Skeletal muscle satellite cell (primary cell): ENCODE results near the gene GCNT2.
A peak's percentile ranks its signal among the peaks of the same experiment; 100 is the strongest.
"Not testable (repeated sequence)": the region's sequence is repeated elsewhere in the genome, so short reads cannot be mapped to it uniquely, and the experiment has no call there.

Experiments
- H3K27me3 ChIP-seq: 2 replicates; pipeline ENCODE4 v1.7.0; 2013; ENCODE audit warnings: low read length; ENCODE audit not compliant: control insufficient read depth, insufficient read depth
- H3K36me3 ChIP-seq: 2 replicates; pipeline ENCODE4 v1.7.0; 2013; ENCODE audit warnings: mild to moderate bottlenecking, control low read depth, low read length; ENCODE audit not compliant: insufficient read depth
- H3K4me1 ChIP-seq: 2 replicates; pipeline ENCODE4 v1.7.0; 2013; ENCODE audit warnings: low read length; ENCODE audit not compliant: control insufficient read depth, insufficient read depth
- H3K4me2 ChIP-seq: 2 replicates; pipeline ENCODE4 v1.7.0; 2013; ENCODE audit warnings: mild to moderate bottlenecking, low read length
- H3K4me3 ChIP-seq: 2 replicates; pipeline ENCODE4 v1.7.0; 2013; ENCODE audit warnings: low read length
- H3K9ac ChIP-seq: 2 replicates; pipeline ENCODE4 v1.7.0; 2013; ENCODE audit warnings: mild to moderate bottlenecking, low read depth, low read length, moderate library complexity
- H3K9me3 ChIP-seq: replicated peaks from 2 replicates; pipeline ENCODE4 v1.7.0; 2013; ENCODE audit warnings: mild to moderate bottlenecking, control low read depth, low read length

The GCNT2 gene

GRCh38 chr6:10487668-10488327 lies 33.4 kb upstream of the GCNT2 start:
- H3K4me2 ChIP-seq: no peak overlapping the region
- H3K9ac ChIP-seq: no peak overlapping the region
- H3K9me3 ChIP-seq: no peaks in the 10 kb centered on the region
- H3K36me3 ChIP-seq: no peaks in the 10 kb centered on the region
- H3K4me1 ChIP-seq: no peaks in the 10 kb centered on the region
- H3K4me3 ChIP-seq: no peak overlapping the region
- no peaks in the 10 kb centered on the region for H3K27me3 ChIP-seq

DNA sequence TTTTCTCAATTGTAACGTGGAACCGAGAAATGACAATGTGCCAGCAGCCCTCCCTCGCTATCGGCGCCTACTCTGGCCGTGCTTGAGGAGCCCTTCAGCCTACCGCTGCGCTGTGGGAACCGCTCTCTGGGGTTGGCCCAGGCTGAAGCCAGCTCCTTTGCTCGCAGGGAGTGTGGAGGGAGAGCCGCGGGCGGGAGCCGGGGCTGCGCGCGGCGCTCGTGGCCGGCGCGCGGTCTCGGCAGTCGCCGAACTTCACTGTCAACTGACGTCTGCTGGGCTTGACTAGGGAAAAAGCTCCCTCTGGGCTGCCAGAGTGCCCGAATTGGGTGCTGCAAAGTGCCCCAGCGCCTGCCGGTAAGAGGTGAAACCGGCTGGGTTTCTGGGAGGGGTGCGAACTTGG lies 29.7 kb upstream of the GCNT2 start:
- H3K27me3 ChIP-seq: no peaks in the 10 kb centered on the region
- H3K4me3 ChIP-seq: no peak overlapping the region
- H3K36me3 ChIP-seq: no peaks in the 10 kb centered on the region
- H3K4me2 ChIP-seq: no peak overlapping the region
- no peak overlapping the region for H3K9ac ChIP-seq
- H3K4me1 ChIP-seq: no peaks in the 10 kb centered on the region
- H3K9me3 ChIP-seq: no peaks in the 10 kb centered on the region

DNA sequence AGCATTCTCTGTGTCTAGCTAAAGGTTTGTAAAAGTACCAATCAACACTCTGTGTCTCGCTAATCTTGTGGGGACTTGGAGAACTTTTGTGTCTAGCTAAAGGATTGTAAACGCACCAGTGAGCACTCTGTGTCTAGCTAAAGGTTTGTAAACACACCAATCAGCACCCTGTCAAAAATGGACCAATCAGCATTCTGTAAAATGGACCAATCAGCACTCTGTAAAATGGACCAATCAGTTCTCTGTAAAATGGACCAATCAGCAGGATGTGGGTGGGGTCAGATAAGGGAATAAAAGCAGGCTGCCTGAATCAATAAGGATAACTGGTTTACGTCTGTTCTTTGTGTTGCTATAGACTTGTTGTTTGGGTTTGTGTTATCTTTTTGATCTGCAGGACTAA lies 29.2 kb upstream of the GCNT2 start:
- H3K27me3 ChIP-seq, H3K4me1 ChIP-seq, H3K9ac ChIP-seq, H3K4me3 ChIP-seq, H3K4me2 ChIP-seq, H3K9me3 ChIP-seq, H3K36me3 ChIP-seq: not testable (repeated sequence)

DNA sequence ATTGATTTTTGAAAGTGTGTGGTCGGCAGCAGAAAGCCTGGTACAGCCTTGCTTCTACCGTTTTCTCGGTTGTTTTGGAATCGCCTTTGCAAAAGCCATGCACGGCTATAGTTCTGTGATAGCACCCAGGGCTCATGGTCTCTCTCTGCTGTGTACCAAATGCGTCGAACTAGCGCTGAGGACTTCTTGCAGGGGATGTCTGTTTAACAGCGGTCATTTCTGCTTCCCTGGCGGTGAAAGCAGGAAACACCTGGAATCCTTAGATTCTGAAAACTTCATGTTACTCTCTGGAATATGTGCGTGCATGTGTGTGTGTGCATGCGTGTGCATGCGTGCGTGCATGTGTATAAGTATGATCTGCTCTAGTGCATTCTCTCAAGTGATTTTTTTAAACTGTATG lies 26.1 kb upstream of the GCNT2 start:
- Histone ChIP-seq H3K9ac (no peak overlapping the region), H3K9me3 (no peaks in the 10 kb centered on the region), H3K4me2 (no peak overlapping the region), H3K27me3 (no peaks in the 10 kb centered on the region), H3K36me3 (no peaks in the 10 kb centered on the region), H3K4me1 (no peaks in the 10 kb centered on the region), H3K4me3 (no peak overlapping the region)

GRCh38 chr6:10505529-10505928 lies 15.6 kb upstream of the GCNT2 start:
- Histone ChIP-seq H3K4me2 (no peak overlapping the region), H3K9ac (no peak overlapping the region), H3K4me3 (no peak overlapping the region), H3K27me3 (peaks cover 14% of the 10 kb centered on the region), H3K9me3 (no peaks in the 10 kb centered on the region), H3K36me3 (no peaks in the 10 kb centered on the region), H3K4me1 (no peaks in the 10 kb centered on the region)

GRCh38 chr6:10507298-10507697 lies 13.9 kb upstream of the GCNT2 start:
- Histone ChIP-seq H3K9me3 (no peaks in the 10 kb centered on the region), H3K36me3 (no peaks in the 10 kb centered on the region), H3K4me1 (peaks cover 3% of the 10 kb centered on the region), H3K4me2 (no peak overlapping the region), H3K9ac (no peak overlapping the region), H3K4me3 (no peak overlapping the region), H3K27me3 (peaks cover 8% of the 10 kb centered on the region)

DNA sequence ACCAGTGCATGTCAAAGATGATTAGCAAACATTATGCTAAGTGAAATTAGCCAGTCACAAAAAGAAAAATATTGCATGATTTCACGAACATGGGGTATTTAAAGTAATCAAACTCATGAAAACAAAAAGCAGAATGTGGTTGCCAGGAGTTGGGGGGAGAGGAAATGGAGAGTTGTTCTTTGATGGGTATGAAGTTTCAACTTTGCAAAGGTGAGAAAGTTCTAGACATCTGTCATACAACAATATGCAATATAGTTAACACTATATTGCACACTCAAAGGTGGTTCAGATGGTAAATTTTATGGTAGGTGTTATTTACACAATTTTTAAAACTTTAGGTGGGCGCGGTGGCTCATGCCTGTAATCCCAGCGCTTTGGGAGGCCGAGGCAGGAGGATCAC lies 13.4 kb upstream of the GCNT2 start:
- Histone ChIP-seq H3K4me2 (no peak overlapping the region), H3K9ac (no peak overlapping the region), H3K36me3 (no peaks in the 10 kb centered on the region), H3K27me3 (peaks cover 5% of the 10 kb centered on the region), H3K9me3 (no peaks in the 10 kb centered on the region), H3K4me3 (no peak overlapping the region), H3K4me1 (peaks cover 3% of the 10 kb centered on the region)

DNA sequence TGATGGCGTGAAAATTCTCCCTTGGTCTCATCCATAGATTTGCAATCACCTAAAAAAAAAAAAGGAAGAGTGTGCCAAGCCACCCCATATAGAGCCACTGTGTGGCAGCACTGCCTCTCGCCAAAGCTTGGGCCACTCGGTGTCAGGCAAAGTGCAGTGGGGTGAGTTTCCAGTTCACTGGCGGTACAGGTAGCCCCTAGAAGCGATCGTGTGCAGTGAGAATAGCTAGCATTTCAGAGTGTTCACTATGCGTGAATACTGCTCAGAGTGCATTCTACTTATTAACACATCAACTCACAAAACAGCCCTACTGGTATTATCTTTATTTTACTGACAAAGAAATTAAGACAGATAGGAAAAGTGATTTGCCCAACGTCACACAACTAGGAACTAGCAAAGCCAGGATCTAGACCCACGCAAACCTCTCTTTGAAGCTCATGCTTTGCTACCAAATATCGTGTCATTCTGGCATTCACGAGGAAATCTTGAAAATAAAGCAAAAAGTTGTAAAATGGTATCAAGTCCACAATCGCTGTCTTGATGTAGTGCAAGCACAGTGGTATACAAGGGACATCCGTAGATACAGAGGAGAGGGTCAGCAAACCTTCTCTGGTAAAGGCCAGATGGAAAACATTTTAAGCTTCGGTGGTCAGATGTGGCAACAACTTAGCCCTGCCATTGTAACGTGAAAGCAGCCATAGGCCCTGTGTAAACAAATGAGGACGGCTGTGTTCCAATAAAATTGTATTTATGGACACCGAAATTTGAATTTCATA lies 10.4 kb upstream of the GCNT2 start:
- Histone ChIP-seq H3K9me3 (no peaks in the 10 kb centered on the region), H3K27me3 (no peaks in the 10 kb centered on the region), H3K9ac (no peak overlapping the region), H3K36me3 (no peaks in the 10 kb centered on the region), H3K4me1 (peaks cover 3% of the 10 kb centered on the region), H3K4me3 (no peak overlapping the region), H3K4me2 (peak overlapping the region; percentile 50)

DNA sequence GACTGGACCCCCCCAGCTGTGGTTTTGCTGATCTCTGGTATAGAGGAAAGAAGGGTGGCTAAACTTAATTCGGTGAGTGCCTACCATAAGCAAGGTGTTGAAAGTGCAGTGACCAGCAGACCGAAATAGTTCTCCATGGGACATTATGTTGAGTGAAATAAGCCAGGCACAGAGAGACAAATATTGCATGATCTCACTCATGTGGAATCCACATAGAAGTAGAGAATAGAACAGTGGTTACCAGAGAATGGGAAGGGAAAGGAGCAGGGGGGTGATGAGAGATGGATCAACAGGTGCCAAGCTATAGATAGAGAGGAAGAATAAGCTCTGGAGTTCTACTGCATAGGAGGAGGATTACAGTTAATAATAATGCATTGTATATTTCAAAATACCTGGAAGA lies 9.7 kb upstream of the GCNT2 start:
- no peak overlapping the region for H3K9ac ChIP-seq
- H3K9me3 ChIP-seq: no peaks in the 10 kb centered on the region
- H3K27me3 ChIP-seq: no peaks in the 10 kb centered on the region
- no peaks in the 10 kb centered on the region for H3K36me3 ChIP-seq
- peaks cover 3% of the 10 kb centered on the region for H3K4me1 ChIP-seq
- H3K4me2 ChIP-seq: no peak overlapping the region
- H3K4me3 ChIP-seq: no peak overlapping the region

DNA sequence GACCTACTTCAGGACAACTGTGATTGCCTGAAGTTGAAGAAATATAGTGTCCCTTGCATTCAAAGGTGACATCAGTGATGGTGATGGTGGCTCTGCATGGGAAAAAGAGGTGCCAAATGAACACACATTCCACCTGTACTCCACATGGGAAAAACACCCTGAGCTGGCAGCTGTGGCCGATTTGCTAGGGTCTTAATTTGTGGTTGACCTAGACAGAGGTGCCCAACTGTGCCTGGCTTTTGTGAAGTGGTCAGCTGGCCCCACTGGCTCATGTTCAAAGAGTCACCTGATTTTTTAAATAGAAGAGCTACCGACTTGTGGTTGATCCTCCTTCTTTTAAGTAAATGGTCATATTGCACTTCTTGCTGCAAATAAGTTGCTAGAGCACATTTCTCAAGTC lies 7.6 kb upstream of the GCNT2 start:
- Histone ChIP-seq H3K4me1 (peaks cover 5% of the 10 kb centered on the region), H3K36me3 (no peaks in the 10 kb centered on the region), H3K4me3 (no peak overlapping the region), H3K4me2 (no peak overlapping the region), H3K27me3 (no peaks in the 10 kb centered on the region), H3K9ac (no peak overlapping the region), H3K9me3 (no peaks in the 10 kb centered on the region)

DNA sequence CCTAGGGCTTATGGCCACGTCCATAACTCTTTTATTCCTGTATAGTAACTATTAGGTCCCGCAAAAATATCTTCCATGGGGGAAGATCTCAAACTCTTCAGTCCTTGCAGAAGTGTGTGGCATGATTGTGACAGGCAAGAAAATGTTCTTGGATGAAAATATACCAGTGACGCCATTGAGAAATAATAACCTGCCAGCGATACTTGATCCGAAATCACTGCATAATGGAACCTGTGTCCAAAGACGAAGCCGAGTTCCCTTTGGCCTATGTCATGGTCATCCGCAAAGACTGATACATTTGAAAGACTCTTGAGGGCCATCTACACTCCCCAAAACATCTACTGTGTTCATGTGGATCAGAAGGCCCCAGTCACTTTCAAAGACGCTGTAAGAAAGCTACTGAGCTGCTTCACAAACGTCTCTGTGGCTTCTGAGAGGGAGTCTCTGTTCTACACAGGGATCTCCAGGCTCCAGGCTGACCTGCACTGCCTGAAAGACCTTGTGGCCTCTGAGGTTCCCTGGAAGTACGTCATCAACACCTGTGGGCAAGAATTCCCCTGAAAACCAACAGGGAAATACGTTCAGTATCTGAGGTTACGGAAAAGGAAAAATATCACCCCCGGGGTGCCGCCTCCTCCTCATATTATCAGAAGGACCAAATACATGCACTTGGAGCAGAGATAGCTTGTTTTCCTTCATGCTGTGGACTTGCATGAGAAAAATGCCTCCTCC lies 6.9 kb upstream of the GCNT2 start:
- Histone ChIP-seq H3K36me3 (no peaks in the 10 kb centered on the region), H3K9ac (no peak overlapping the region)

More for the DNA sequence above, 6.9 kb upstream of the GCNT2 start:
- Histone ChIP-seq H3K27me3 (no peaks in the 10 kb centered on the region), H3K4me1 (peaks cover 8% of the 10 kb centered on the region), H3K4me3 (no peak overlapping the region), H3K9me3 (no peaks in the 10 kb centered on the region), H3K4me2 (no peak overlapping the region)
